ENCODE measurements around the gene MMP28.

DNA sequence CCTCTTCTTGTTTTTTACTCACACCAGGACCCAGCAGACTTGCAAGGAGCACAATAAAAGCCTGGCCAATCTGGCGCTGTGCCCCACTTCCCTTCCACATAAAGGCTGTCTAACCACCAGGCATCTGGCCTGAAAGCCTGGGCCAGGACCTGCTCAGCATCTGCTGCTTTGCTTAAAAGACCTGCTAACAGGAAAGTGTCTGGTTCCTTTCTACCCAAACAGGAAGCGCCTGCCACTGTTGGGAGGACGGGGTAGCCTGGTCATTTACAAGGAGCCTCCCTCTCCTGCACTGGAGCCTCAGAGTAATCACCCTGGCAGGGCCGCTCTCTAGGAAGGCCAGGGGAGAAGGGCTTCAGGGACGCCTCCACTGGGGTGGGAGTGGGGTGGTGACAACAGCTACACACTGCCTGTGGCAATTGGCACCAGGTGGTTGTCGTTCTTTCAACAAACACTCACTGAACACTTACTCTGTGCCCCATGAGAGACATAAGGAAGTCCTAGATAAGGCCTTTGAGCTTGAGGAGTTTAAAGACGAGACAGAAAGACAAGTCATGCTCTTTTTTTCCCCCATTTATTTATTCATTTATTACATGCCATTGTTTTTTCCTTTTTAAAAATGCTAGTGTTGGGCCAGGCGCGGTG, 6.3 kb upstream of the MMP28 start:
- no peak for TF ChIP-seq EP300 (IDR thresholded peaks at IDR 0.05; ENCODE audit: borderline replicate concordance)
- no peak for TF ChIP-seq YY1 (IDR thresholded peaks at IDR 0.05; ENCODE audit: low read depth)
- TF ChIP-seq NFIC (IDR thresholded peaks at IDR 0.05): no peak
- no peak for TF ChIP-seq FOXM1 (IDR thresholded peaks at IDR 0.05; ENCODE audit: borderline replicate concordance, low read depth)
- no peak for TF ChIP-seq CEBPB (IDR thresholded peaks at IDR 0.05)
- TF ChIP-seq EGR1 (IDR thresholded peaks at IDR 0.05): no peak
- TF ChIP-seq, protein P1, sequence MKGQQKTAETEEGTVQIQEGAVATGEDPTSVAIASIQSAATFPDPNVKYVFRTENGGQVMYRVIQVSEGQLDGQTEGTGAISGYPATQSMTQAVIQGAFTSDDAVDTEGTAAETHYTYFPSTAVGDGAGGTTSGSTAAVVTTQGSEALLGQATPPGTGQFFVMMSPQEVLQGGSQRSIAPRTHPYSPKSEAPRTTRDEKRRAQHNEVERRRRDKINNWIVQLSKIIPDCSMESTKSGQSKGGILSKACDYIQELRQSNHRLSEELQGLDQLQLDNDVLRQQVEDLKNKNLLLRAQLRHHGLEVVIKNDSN (IDR thresholded peaks at IDR 0.05): no peak
